ENCODE data around the gene MPRIP. TPM values are rescaled to one million over a fixed set of nuclear protein-coding genes. Genes with fewer than 3 reads are reported as not detected.

The MPRIP gene
- total and polyA plus RNA-seq, 2 of the 13 experiments (the other 11 are each of a cell fraction or from before 2014, with no cell fraction given), result 50.2 to 52.4 TPM

- TF ChIP-seq, protein P1, sequence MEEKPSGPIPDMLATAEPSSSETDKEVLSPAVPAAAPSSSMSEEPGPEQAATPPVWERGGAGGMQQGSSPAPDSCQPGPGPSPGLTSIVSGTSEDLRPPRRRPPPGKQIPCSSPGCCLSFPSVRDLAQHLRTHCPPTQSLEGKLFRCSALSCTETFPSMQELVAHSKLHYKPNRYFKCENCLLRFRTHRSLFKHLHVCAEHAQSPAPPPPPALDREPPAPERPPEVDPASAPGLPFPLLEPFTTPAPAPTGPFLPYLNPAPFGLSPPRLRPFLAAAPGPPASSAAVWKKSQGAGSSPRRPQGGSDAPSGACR (CRISPR knock-in tag; IDR thresholded peaks at IDR 0.05), result peak; percentile 97
- TF ChIP-seq SIN3A (IDR thresholded peaks at IDR 0.05; ENCODE audit: borderline replicate concordance, low read depth, low read length), result peak; percentile 76
- TF ChIP-seq PAX8 (CRISPR knock-in tag; IDR thresholded peaks at IDR 0.05; ENCODE audit: borderline replicate concordance), result peak; percentile 78
- 0 out of 2 replicates have a peak, but pooled peaks have one; percentile 72 for TF ChIP-seq ZBTB26 (CRISPR knock-in tag; IDR thresholded peaks at IDR 0.05; ENCODE audit: borderline replicate concordance)
- TF ChIP-seq ZBTB25 (CRISPR knock-in tag; IDR thresholded peaks at IDR 0.05), result 0 out of 2 replicates have a peak, but pooled peaks have one; percentile 25
- TF ChIP-seq, protein P2, sequence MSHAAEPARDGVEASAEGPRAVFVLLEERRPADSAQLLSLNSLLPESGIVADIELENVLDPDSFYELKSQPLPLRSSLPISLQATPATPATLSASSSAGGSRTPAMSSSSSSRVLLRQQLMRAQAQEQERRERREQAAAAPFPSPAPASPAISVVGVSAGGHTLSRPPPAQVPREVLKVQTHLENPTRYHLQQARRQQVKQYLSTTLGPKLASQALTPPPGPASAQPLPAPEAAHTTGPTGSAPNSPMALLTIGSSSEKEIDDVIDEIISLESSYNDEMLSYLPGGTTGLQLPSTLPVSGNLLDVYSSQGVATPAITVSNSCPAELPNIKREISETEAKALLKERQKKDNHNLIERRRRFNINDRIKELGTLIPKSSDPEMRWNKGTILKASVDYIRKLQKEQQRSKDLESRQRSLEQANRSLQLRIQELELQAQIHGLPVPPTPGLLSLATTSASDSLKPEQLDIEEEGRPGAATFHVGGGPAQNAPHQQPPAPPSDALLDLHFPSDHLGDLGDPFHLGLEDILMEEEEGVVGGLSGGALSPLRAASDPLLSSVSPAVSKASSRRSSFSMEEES (CRISPR knock-in tag; IDR thresholded peaks at IDR 0.05), result peak; percentile 97
- TF ChIP-seq KDM2A (CRISPR knock-in tag; IDR thresholded peaks at IDR 0.05; ENCODE audit: borderline replicate concordance, low read depth), result peak; percentile 32; the same call in 1 of the 2 replicates
- peak; percentile 38 for TF ChIP-seq MLX (CRISPR knock-in tag; IDR thresholded peaks at IDR 0.05)
- TF ChIP-seq ZNF512B (CRISPR knock-in tag; IDR thresholded peaks at IDR 0.05; ENCODE audit: borderline replicate concordance), result no peak
- TF ChIP-seq ZNF12 (CRISPR knock-in tag; IDR thresholded peaks at IDR 0.05), result peak; percentile 34; the same call in 1 of the 2 replicates
- TF ChIP-seq FOXK2 (IDR thresholded peaks at IDR 0.05), result peak; percentile 100
- peak; percentile 79 for TF ChIP-seq TAF1 (CRISPR knock-in tag; IDR thresholded peaks at IDR 0.05)
- TF ChIP-seq U2AF1 (optimal IDR thresholded peaks at IDR 0.05; ENCODE audit: low read depth, low read length), result peak; percentile 73
- TF ChIP-seq CENPT (CRISPR knock-in tag; IDR thresholded peaks at IDR 0.05; ENCODE audit: low read depth), result no peak
- peak; percentile 44; the same call in 1 of the 2 replicates for TF ChIP-seq ERF (CRISPR knock-in tag; IDR thresholded peaks at IDR 0.05)
- 0 out of 2 replicates have a peak, but pooled peaks have one; percentile 36 for TF ChIP-seq ZFP62 (CRISPR knock-in tag; IDR thresholded peaks at IDR 0.05)
- TF ChIP-seq ZBTB3 (CRISPR knock-in tag; IDR thresholded peaks at IDR 0.05; ENCODE audit: borderline replicate concordance, low read depth), result 0 out of 2 replicates have a peak, but pooled peaks have one; percentile 25
- TF ChIP-seq MEIS1 (CRISPR knock-in tag; IDR thresholded peaks at IDR 0.05; ENCODE audit: borderline replicate concordance), result peak; percentile 43; the same call in 1 of the 2 replicates
- TF ChIP-seq FOXC1 (CRISPR knock-in tag; IDR thresholded peaks at IDR 0.05; ENCODE audit: borderline replicate concordance), result peak; percentile 79; the same call in 1 of the 2 replicates
Measured at GRCh38 chr17:17237026-17237799, 195.0 kb downstream of the MPRIP start, which contains the start of gene FLCN (continued).
